ENCODE measurements around the gene SHISA7.

GRCh38 chr19:55477905-55478304 lies 34.8 kb upstream of the SHISA7 start:
- TF ChIP-seq CTCF (IDR thresholded peaks at IDR 0.05) (no peak), EZH2phosphoT487 (IDR thresholded peaks at IDR 0.05) (no peak), EZH2 (IDR thresholded peaks at IDR 0.05) (no peak)
